IgD-negative memory B cell (primary cell): ENCODE measurements around the gene PRKCH. TPM values are rescaled to one million over a fixed set of nuclear protein-coding genes. Genes with fewer than 3 reads are reported as not detected.
A peak's percentile ranks its signal among the peaks of the same experiment; 100 is the strongest.
"Not testable (repeated sequence)": the region's sequence is repeated elsewhere in the genome, so short reads cannot be mapped to it uniquely, and the experiment has no call there.

Experiments
- H3K27ac Mint-ChIP-seq, 3 donors: one replicate each; pipeline ENCODE4 v1.8.0; 2020 to 2022; ENCODE audit warnings: mild to moderate bottlenecking in 3 of 3, mixed read lengths in 3 of 3, moderate library complexity in 1 of 3
- H3K27me3 Mint-ChIP-seq: one replicate; pipeline ENCODE4 v1.8.0; 2021; ENCODE audit warnings: mixed read lengths
- H3K36me3 Mint-ChIP-seq: one replicate; pipeline ENCODE4 v1.8.0; 2020; ENCODE audit warnings: mild to moderate bottlenecking, mixed read lengths
- H3K4me1 Mint-ChIP-seq, 3 donors: one replicate each; pipeline ENCODE4 v1.8.0; 2020 to 2022; ENCODE audit warnings: mixed read lengths in 3 of 3, mild to moderate bottlenecking in 1 of 3
- H3K4me3 Mint-ChIP-seq, 4 donors: one replicate each; pipeline ENCODE4 v1.8.0; 2020 to 2022; ENCODE audit warnings: mild to moderate bottlenecking in 4 of 4, mixed read lengths in 4 of 4, moderate library complexity in 3 of 4
- H3K9me3 Mint-ChIP-seq, 3 donors: one replicate each; pipeline ENCODE4 v1.8.0; 2020 to 2021; ENCODE audit warnings: mixed read lengths in 3 of 3, mild to moderate bottlenecking in 1 of 3
- polyA plus RNA-seq: library from polyadenylated mRNA; unstranded; fragments of 300-500 nt; fragmentation: Illumina TruSeq; gene quantifications from one replicate; pipeline ENCODE4 v1.2.3, GENCODE V29; 2021

Gene PRKCH
- polyA plus RNA-seq, 1 donor from 2014 or later = 9.6 TPM

- Mint-ChIP-seq H3K27ac (no peak overlapping the region), H3K4me3 (no peak overlapping the region), H3K36me3 (no peaks in the 10 kb centered on the region), H3K9me3 (no peaks in the 10 kb centered on the region), H3K4me1 (peaks cover 5 to 13% (median 7%) of the 10 kb centered on the region in 3 donors), H3K27me3 (peaks cover 3% of the 10 kb centered on the region)
These were observed 202.9 kb downstream of the PRKCH start for GRCh38 chr14:61524211-61524806.

DNA sequence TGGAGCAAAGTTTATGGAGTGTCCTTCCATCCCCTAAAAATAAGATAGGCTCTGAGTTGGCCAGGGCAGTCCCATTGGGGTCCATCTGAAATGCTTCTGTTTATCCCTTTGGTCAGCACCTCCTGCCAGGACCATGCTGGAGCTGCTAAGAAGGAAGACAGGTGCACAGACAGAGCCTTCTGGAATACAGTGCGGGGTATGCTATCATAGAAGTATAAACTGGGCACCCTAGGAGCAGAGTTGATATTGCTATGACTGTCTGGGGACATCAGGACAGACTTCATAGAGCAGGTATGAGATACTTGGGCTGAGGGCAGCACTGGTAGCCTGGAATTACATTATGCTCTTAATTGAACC lies 203.5 kb downstream of the PRKCH start:
- Mint-ChIP-seq H3K36me3 (no peaks in the 10 kb centered on the region), H3K27me3 (peaks cover 3% of the 10 kb centered on the region), H3K27ac (peak overlapping the region in 1 of 3 donors; percentile 25), H3K9me3 (no peaks in the 10 kb centered on the region), H3K4me3 (no peak overlapping the region), H3K4me1 (peaks cover 5 to 13% (median 7%) of the 10 kb centered on the region in 3 donors)

DNA sequence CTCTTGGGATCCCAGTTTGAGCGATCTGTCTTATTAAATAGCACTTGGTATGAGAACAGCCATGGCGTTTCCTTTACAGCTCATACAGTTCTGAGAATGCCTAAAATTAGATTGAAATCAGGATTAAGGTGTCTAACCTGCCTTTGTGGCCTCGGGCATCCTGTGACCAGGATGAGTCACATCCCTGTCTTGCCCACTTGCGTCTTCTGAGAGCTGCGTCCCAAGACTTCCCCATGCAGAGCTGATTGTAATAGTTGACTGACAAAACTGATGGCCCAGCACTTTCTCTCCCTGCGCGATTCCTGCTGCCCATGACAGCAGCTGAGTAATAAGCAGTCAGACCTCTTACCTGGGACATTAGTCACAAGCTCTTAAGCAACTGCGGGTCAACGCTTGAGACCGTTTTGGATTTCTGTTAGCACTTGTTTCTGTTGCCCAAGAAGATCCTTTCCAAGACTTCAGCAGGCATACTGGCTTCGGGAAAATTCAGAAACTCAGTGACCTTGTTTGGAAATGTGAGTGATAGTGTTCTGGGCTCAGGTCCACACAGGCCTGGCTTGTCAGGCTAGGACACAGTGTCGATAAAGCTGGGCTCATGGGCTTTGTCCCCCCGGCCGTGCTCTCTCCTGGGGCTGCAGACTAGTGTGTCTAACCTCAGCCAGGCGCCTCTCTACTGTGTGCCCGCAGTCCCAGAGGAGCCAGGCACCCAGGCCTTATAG lies 204.1 kb downstream of the PRKCH start:
- H3K9me3 Mint-ChIP-seq = no peaks in the 10 kb centered on the region
- H3K27me3 Mint-ChIP-seq = peaks cover 3% of the 10 kb centered on the region
- peak overlapping the region in 1 of 4 donors; percentile 24 for H3K4me3 Mint-ChIP-seq
- peak overlapping the region in 1 of 3 donors; percentile 75 for H3K27ac Mint-ChIP-seq
- peaks cover 5 to 13% (median 7%) of the 10 kb centered on the region in 3 donors for H3K4me1 Mint-ChIP-seq
- H3K36me3 Mint-ChIP-seq = no peaks in the 10 kb centered on the region

- Mint-ChIP-seq H3K4me1 (peaks cover 5 to 13% (median 7%) of the 10 kb centered on the region in 3 donors), H3K27ac (no peak overlapping the region), H3K4me3 (no peak overlapping the region)
These were observed 205.3 kb downstream of the PRKCH start for GRCh38 chr14:61526405-61527312.

DNA sequence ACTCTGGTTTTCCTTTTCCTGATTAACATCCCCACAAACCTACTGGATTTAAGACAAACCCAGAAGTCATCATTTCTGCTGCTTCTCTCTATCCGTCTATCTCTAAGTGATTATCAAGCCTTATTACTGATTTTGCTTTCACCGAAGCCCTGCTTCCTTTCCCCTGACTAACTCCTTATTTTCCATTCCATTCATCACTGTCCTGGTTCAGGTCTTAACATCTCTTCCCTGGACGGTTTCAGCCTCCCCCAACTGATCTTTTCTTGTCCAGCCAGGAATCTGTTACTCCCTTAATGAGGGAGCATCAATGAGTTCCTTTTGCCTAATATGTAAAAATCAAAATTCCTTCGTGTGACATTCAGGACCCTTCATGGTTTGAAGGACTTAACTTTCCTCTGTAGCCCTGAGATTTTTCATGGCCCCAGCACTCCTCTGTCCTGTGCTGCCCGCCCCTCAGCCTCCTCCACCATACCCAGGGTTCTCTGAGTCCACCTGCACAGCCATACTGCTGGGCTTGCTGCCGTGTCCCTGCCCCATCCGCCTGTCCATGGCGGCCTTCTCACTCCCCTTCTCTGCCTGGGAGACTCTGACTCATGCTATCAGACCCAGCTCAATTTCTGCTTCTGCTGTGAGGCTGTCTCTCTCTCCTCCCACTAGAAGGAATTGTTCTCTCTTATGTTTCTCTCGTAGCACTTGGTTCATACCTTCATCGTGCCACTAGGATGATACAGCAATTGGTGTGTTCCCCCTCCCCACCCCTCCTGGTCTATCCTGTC lies 206.1 kb downstream of the PRKCH start:
- Mint-ChIP-seq H3K4me3 (no peak overlapping the region), H3K36me3 (no peaks in the 10 kb centered on the region), H3K4me1 (peaks cover 5 to 11% (median 7%) of the 10 kb centered on the region in 3 donors), H3K9me3 (no peaks in the 10 kb centered on the region), H3K27ac (peak overlapping the region in 1 of 3 donors; percentile 49), H3K27me3 (peaks cover 3% of the 10 kb centered on the region)

More at GRCh38 chr14:61526405-61527312, 205.3 kb downstream of the PRKCH start:
- Mint-ChIP-seq H3K36me3 (no peaks in the 10 kb centered on the region), H3K27me3 (peaks cover 3% of the 10 kb centered on the region), H3K9me3 (no peaks in the 10 kb centered on the region)

DNA sequence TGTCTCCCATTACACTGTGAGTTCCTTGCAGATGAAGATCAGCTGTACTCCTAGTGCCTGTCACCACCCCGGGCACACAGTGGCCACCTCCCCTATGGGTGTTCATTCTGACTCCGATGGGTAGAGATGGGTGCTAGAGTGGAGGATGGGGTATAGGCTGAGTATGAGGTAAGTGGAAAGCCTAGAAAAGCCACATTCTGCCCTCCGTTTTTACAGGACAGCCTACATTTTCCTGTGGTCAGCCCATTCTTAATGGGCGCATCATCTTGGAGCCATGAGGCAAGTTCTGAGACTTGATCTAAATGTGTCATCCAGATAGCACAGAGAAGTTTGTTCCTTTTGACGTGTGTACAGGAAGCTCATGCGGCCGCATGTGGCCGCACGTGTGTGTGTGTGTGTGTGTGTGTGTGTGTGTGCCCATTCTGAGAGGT lies 207.2 kb downstream of the PRKCH start:
- Mint-ChIP-seq H3K4me3 (peak overlapping the region in 1 of 4 donors; percentile 1), H3K9me3 (no peaks in the 10 kb centered on the region), H3K36me3 (no peaks in the 10 kb centered on the region), H3K27ac (no peak overlapping the region), H3K27me3 (peaks cover 3% of the 10 kb centered on the region), H3K4me1 (peaks cover 5 to 11% (median 9%) of the 10 kb centered on the region in 3 donors)

- H3K9me3 Mint-ChIP-seq, H3K27ac Mint-ChIP-seq, H3K36me3 Mint-ChIP-seq, H3K4me1 Mint-ChIP-seq, H3K27me3 Mint-ChIP-seq, H3K4me3 Mint-ChIP-seq: not testable (repeated sequence)
These were observed 208.0 kb downstream of the PRKCH start for GRCh38 chr14:61529360-61529759.

- no peaks in the 10 kb centered on the region for H3K36me3 Mint-ChIP-seq
- H3K9me3 Mint-ChIP-seq = no peaks in the 10 kb centered on the region
- no peak overlapping the region for H3K4me3 Mint-ChIP-seq
- peaks cover 5 to 9% (median 7%) of the 10 kb centered on the region in 3 donors for H3K4me1 Mint-ChIP-seq
- H3K27ac Mint-ChIP-seq = no peak overlapping the region
- peaks cover 3% of the 10 kb centered on the region for H3K27me3 Mint-ChIP-seq
These were observed 208.9 kb downstream of the PRKCH start for GRCh38 chr14:61530296-61530695.

GRCh38 chr14:61530896-61531295 lies 209.5 kb downstream of the PRKCH start:
- H3K27me3 Mint-ChIP-seq = no peaks in the 10 kb centered on the region
- no peak overlapping the region for H3K27ac Mint-ChIP-seq

DNA sequence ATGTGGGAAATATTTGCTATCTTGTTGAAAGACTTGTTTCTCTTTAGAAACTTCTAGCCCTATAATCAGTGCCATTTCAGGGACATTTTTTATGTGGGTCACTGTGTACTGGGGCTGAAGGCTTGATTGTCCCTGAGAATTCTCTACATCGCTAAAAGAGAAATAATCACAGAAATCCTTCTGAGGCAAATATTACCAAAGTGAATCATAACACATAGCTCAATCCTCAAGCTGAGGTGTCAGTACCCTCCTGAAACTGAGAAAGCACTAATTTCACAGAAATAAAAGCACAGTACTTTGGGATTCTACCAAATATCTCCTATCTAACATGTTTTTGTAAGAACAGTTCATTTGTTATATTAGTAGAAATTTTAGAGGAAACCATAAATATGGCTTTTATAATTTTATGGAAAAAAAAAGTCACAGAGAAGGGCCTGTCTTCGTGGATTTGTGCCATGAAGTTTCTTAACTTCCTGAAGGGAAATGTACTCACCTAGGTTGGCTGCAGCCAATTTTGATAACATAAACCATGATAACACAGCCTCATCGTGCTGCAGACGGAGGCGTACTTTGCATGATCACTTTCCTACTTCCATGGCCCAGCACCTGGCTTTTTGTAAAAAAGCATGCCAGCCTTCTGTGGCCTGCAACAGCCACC lies 210.2 kb downstream of the PRKCH start:
- H3K4me3 Mint-ChIP-seq = no peak overlapping the region
- H3K27ac Mint-ChIP-seq = no peak overlapping the region
- H3K4me1 Mint-ChIP-seq = peaks cover 4 to 7% (median 5%) of the 10 kb centered on the region in 3 donors
- no peaks in the 10 kb centered on the region for H3K27me3 Mint-ChIP-seq
- H3K36me3 Mint-ChIP-seq = peaks cover 2% of the 10 kb centered on the region
- no peaks in the 10 kb centered on the region for H3K9me3 Mint-ChIP-seq

More at GRCh38 chr14:61530896-61531295, 209.5 kb downstream of the PRKCH start:
- H3K4me3 Mint-ChIP-seq = no peak overlapping the region
- H3K4me1 Mint-ChIP-seq = peaks cover 4 to 7% (median 5%) of the 10 kb centered on the region in 3 donors
- no peaks in the 10 kb centered on the region for H3K9me3 Mint-ChIP-seq
- H3K36me3 Mint-ChIP-seq = peaks cover 1% of the 10 kb centered on the region

DNA sequence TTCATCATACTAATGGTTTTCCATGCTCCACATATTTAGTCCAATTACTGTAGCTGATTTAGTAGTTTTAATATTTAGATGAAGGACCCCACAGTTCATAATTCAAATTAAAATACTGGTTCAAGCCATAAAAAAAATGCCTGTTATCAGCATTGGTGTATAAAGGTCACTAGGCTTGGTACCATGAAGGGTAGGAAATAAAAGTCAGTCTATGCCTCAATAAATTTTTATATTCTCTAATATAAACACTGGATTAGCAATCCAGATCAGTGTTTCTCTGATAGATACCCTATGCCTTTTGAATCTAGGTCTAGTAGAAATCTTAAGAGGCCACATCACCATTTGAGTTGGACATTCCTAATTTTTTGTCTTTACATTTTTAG lies 210.7 kb downstream of the PRKCH start:
- H3K9me3 Mint-ChIP-seq = no peaks in the 10 kb centered on the region
- peaks cover 2% of the 10 kb centered on the region for H3K36me3 Mint-ChIP-seq
- no peak overlapping the region for H3K4me3 Mint-ChIP-seq
- peaks cover 4 to 7% (median 4%) of the 10 kb centered on the region in 3 donors for H3K4me1 Mint-ChIP-seq
- H3K27ac Mint-ChIP-seq = no peak overlapping the region
- no peaks in the 10 kb centered on the region for H3K27me3 Mint-ChIP-seq

DNA sequence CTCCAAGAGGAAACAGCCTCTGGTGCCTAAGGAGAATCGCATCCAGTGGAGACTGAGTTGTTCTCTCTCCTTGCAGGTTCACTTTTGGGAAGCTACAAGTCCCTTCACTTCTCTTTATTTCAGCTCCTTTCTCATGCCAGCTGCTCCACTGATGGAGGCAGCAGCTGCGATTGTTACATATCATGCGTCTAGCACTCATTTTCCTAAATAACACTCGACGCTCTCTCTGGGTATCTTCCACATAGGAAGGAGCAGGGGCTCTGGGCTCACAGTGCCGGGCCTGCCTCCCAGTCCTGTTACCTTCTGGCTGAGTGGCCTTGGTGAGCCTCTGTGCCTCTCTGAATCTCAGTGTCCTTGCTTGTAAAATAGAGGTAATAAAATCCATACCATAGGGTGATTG lies 211.4 kb downstream of the PRKCH start:
- Mint-ChIP-seq H3K27ac (no peak overlapping the region), H3K27me3 (no peaks in the 10 kb centered on the region), H3K4me1 (peaks cover 0 to 7% (median 4%) of the 10 kb centered on the region in 3 donors), H3K4me3 (peak overlapping the region in 1 of 4 donors; percentile 56), H3K9me3 (no peaks in the 10 kb centered on the region), H3K36me3 (peaks cover 2% of the 10 kb centered on the region)

DNA sequence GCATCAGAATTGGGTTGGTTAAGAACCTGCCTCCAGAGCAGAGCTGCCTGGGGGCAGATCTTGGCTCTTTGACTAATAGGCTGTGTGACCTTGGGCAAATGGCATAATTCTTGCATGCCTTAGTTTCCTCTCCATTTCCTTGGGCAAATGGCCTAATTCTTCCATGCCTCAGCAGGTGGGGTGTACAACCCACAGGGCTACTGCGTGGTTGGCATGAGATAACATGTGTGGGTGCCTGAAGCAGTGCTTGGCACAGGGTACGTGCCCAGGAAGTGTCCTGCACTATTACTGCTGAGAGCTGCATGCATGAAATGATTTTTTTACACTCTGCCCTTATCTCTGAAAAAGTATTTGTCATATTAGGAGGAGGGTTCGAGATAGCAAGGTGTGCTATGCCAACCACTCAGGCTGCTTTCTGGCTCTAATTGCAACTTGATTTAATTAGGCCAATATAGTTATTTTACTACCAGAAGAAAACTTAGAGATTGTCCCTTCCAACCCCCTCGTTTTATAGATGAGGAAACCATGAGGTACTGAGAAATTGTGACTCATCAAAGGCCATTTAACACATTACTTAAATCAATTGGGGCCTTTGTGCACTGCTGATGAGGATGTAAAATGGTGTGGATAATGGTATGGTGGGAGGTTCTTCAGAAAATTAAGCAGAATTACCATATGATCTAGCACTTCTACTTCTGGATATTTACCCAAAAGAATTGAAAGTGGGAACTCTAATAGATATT lies 212.3 kb downstream of the PRKCH start:
- H3K27me3 Mint-ChIP-seq = no peaks in the 10 kb centered on the region
- peak overlapping the region in 1 of 3 donors; percentile 31 for H3K27ac Mint-ChIP-seq
- no peak overlapping the region for H3K4me3 Mint-ChIP-seq

More for the DNA sequence above, 212.3 kb downstream of the PRKCH start:
- Mint-ChIP-seq H3K36me3 (peaks cover 2% of the 10 kb centered on the region), H3K9me3 (no peaks in the 10 kb centered on the region), H3K4me1 (peaks cover 0 to 3% (median 2%) of the 10 kb centered on the region in 3 donors)
